ENCODE data around the gene RSAD2. TPM values are rescaled to one million over a fixed set of nuclear protein-coding genes. Genes with fewer than 3 reads are reported as not detected.
A peak's percentile ranks its signal among the peaks of the same experiment; 100 is the strongest.

The RSAD2 gene, protein sequence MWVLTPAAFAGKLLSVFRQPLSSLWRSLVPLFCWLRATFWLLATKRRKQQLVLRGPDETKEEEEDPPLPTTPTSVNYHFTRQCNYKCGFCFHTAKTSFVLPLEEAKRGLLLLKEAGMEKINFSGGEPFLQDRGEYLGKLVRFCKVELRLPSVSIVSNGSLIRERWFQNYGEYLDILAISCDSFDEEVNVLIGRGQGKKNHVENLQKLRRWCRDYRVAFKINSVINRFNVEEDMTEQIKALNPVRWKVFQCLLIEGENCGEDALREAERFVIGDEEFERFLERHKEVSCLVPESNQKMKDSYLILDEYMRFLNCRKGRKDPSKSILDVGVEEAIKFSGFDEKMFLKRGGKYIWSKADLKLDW
- 0.32 TPM for polyA plus RNA-seq (2013, experiment 1 of 2)
- polyA plus RNA-seq (2013, experiment 2 of 2): 0.21 TPM

DNA sequence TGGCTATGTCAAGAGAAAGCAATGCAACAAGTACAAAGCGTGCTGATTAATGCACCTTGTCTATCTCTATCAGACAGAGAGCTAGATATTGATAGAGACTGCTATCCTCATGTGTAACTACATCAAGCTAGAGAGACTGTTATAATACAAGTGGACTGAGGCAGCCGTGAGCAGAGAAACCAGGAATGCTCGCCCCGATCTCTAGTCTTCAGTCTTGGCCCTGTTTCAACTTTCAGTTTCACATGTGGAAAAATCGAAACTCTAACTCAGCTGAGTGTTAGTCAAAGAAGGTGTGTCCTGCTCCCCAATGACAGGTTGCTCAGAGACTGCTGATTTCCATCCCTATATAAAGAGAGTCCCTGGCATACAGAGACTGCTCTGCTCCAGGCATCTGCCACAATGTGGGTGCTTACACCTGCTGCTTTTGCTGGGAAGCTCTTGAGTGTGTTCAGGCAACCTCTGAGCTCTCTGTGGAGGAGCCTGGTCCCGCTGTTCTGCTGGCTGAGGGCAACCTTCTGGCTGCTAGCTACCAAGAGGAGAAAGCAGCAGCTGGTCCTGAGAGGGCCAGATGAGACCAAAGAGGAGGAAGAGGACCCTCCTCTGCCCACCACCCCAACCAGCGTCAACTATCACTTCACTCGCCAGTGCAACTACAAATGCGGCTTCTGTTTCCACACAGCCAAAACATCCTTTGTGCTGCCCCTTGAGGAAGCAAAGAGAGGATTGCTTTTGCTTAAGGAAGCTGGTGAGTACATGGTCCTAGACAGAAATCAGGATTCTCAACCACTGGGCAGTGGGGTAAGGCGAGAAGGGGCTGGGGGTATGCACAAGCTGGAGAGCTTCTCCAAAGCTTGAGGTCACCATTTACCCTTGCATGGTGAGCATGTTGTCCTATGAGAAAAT lies at the start of gene RSAD2:
RSAD2 (plus strand) TSS at position 376 of the 903 bp plus-strand sequence; CDS start at position 400, 24 bp downstream.
- H2BK120ac ChIP-seq (ENCODE audit: low read depth, low read length): no peak within 1 kb of the TSS
- H2AK5ac ChIP-seq (ENCODE audit: low read length, severe bottlenecking): no peak within 1 kb of the TSS
- DNase-seq: peak; percentile 58
- H3K4me2 ChIP-seq (ENCODE audit: low read length, poor library complexity, severe bottlenecking): no peak within 1 kb of the TSS
- H3K9ac ChIP-seq (ENCODE audit: low read length): peak within 1 kb of the TSS; percentile 87
- H3K14ac ChIP-seq (ENCODE audit: low read length in 2 of 2): no peak within 1 kb of the TSS
- H3K27me3 ChIP-seq (ENCODE audit: control insufficient read depth in 1 of 2, insufficient read depth in 1 of 2, low read length in 2 of 2): peaks cover 0 to 9% of the 10 kb centered on the region in 2 experiments
- no peak within 1 kb of the TSS for H3K18ac ChIP-seq (ENCODE audit: low read depth in 1 of 2, low read length in 2 of 2)
- peak within 1 kb of the TSS in 1 of 2 experiments; percentile 80 for H3K4me3 ChIP-seq (ENCODE audit: insufficient read depth in 1 of 2, low read depth in 1 of 2, low read length in 2 of 2)
- no peak within 1 kb of the TSS for H3K23ac ChIP-seq (ENCODE audit: low read length in 2 of 2)
- no peak within 1 kb of the TSS for H2AFZ ChIP-seq (ENCODE audit: low read depth, low read length)
- H4K8ac ChIP-seq (ENCODE audit: low read length): no peak within 1 kb of the TSS
- H3K4me1 ChIP-seq (ENCODE audit: control insufficient read depth, insufficient read depth, low read depth, low read length): no peaks in the 10 kb centered on the region
- H3K9me3 ChIP-seq (ENCODE audit: control insufficient read depth, low read length): no peaks in the 10 kb centered on the region
- no peak within 1 kb of the TSS for H2BK5ac ChIP-seq (ENCODE audit: low read depth, low read length, poor library complexity, severe bottlenecking)
- no peak within 1 kb of the TSS for H2BK12ac ChIP-seq (ENCODE audit: low read length in 2 of 2)
- no peak within 1 kb of the TSS for H4K91ac ChIP-seq (ENCODE audit: low read length)
- no peaks in the 10 kb centered on the region for H3K79me1 ChIP-seq (replicated peaks; ENCODE audit: low read length, poor library complexity, severe bottlenecking)
- WGBS: 86% methylated on average over 8 of the region's 10 CpGs
- no peak within 1 kb of the TSS for H3K4ac ChIP-seq (ENCODE audit: low read depth in 1 of 2, low read length in 2 of 2)
- no peak within 1 kb of the TSS for H3K27ac ChIP-seq (ENCODE audit: low read length, poor library complexity, severe bottlenecking)
- H3K36me3 ChIP-seq (ENCODE audit: control insufficient read depth in 1 of 2, insufficient read depth in 2 of 2, low read depth in 1 of 2, low read length in 2 of 2): no peaks in the 10 kb centered on the region
- H2BK15ac ChIP-seq (ENCODE audit: low read depth, poor library complexity, severe bottlenecking): peak within 1 kb of the TSS; percentile 44

DNA sequence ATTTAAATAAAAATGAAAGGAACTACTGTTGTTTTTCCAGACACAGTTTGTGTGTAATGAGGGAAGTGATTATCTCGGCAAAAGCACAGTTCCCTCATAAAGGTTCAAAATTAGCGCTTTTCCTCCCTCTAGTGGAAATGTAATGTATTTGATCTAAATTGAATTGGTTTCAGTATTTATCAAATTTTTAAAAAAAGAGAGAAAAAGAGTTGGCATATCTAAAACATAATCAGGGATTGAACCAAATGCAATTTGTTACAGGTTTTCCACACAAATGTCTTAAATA lies 49.3 kb upstream of the RSAD2 start:
- Histone ChIP-seq H3K14ac (ENCODE audit: low read length in 2 of 2) (no peak overlapping the region), H3K18ac (ENCODE audit: low read depth in 1 of 2, low read length in 2 of 2) (no peak overlapping the region), H3K4me2 (ENCODE audit: low read length, poor library complexity, severe bottlenecking) (no peak overlapping the region), H4K8ac (ENCODE audit: low read length) (no peak overlapping the region), H3K36me3 (ENCODE audit: control insufficient read depth in 1 of 2, insufficient read depth in 2 of 2, low read depth in 1 of 2, low read length in 2 of 2) (no peaks in the 10 kb centered on the region), H2BK5ac (ENCODE audit: low read depth, low read length, poor library complexity, severe bottlenecking) (no peak overlapping the region), H3K4me1 (ENCODE audit: control insufficient read depth, insufficient read depth, low read depth, low read length) (no peaks in the 10 kb centered on the region), H2BK12ac (ENCODE audit: low read length in 2 of 2) (no peak overlapping the region), H3K79me1 (replicated peaks; ENCODE audit: low read length, poor library complexity, severe bottlenecking) (no peaks in the 10 kb centered on the region), H3K4me3 (ENCODE audit: insufficient read depth in 1 of 2, low read depth in 1 of 2, low read length in 2 of 2) (no peak overlapping the region), H3K27ac (ENCODE audit: low read length, poor library complexity, severe bottlenecking) (no peak overlapping the region), H3K27me3 (ENCODE audit: control insufficient read depth in 1 of 2, insufficient read depth in 1 of 2, low read length in 2 of 2) (no peaks in the 10 kb centered on the region), H2AFZ (ENCODE audit: low read depth, low read length) (no peak overlapping the region), H2BK15ac (ENCODE audit: low read depth, poor library complexity, severe bottlenecking) (no peak overlapping the region), H3K23ac (ENCODE audit: low read length in 2 of 2) (no peak overlapping the region), H2AK5ac (ENCODE audit: low read length, severe bottlenecking) (no peak overlapping the region), H4K91ac (ENCODE audit: low read length) (no peak overlapping the region), H3K9ac (ENCODE audit: low read length) (peak overlapping the region; percentile 74), H2BK120ac (ENCODE audit: low read depth, low read length) (no peak overlapping the region), H3K4ac (ENCODE audit: low read depth in 1 of 2, low read length in 2 of 2) (no peak overlapping the region), H3K9me3 (ENCODE audit: control insufficient read depth, low read length) (peaks cover 23% of the 10 kb centered on the region)
- WGBS: 0% methylated on average over 1 of the region's 2 CpGs
- DNase-seq: peak; percentile 63

DNA sequence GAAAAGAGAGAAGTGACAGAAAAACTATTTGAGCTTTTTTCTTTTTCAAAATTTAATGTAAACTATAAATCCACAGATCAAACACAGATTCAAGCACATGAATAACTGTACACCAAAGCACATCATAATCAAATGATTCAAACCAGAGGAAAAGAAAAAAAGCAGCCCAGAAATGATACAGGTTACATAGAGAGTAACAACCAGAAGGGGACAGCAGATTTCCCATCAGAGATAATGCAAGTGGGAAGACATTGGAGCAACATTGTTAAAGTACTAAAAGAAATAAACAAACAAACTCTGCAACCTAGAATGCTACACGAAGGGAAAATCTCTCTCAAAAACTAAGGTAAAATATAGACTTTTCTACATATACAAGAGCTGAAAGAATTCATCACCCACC lies 46.3 kb upstream of the RSAD2 start:
- H3K27ac ChIP-seq (ENCODE audit: low read length, poor library complexity, severe bottlenecking): no peak overlapping the region
- WGBS: no CpG with 5 or more reads among the region's 1 CpG
- no peaks in the 10 kb centered on the region for H3K27me3 ChIP-seq (ENCODE audit: control insufficient read depth in 1 of 2, insufficient read depth in 1 of 2, low read length in 2 of 2)
- H3K79me1 ChIP-seq (replicated peaks; ENCODE audit: low read length, poor library complexity, severe bottlenecking): no peaks in the 10 kb centered on the region
- H3K18ac ChIP-seq (ENCODE audit: low read depth in 1 of 2, low read length in 2 of 2): no peak overlapping the region
- no peak overlapping the region for H2BK5ac ChIP-seq (ENCODE audit: low read depth, low read length, poor library complexity, severe bottlenecking)
- H2BK12ac ChIP-seq (ENCODE audit: low read length in 2 of 2): no peak overlapping the region
- H2AK5ac ChIP-seq (ENCODE audit: low read length, severe bottlenecking): no peak overlapping the region
- peaks cover 43% of the 10 kb centered on the region for H3K9me3 ChIP-seq (ENCODE audit: control insufficient read depth, low read length)
- no peaks in the 10 kb centered on the region for H3K36me3 ChIP-seq (ENCODE audit: control insufficient read depth in 1 of 2, insufficient read depth in 2 of 2, low read depth in 1 of 2, low read length in 2 of 2)
- no peak overlapping the region for H2BK120ac ChIP-seq (ENCODE audit: low read depth, low read length)
- H3K4ac ChIP-seq (ENCODE audit: low read depth in 1 of 2, low read length in 2 of 2): no peak overlapping the region
- H4K91ac ChIP-seq (ENCODE audit: low read length): no peak overlapping the region
- H4K8ac ChIP-seq (ENCODE audit: low read length): no peak overlapping the region
- no peak overlapping the region for H3K23ac ChIP-seq (ENCODE audit: low read length in 2 of 2)
- H2BK15ac ChIP-seq (ENCODE audit: low read depth, poor library complexity, severe bottlenecking): no peak overlapping the region
- no peak overlapping the region for H3K4me2 ChIP-seq (ENCODE audit: low read length, poor library complexity, severe bottlenecking)
- no peak overlapping the region for H2AFZ ChIP-seq (ENCODE audit: low read depth, low read length)
- no peak for DNase-seq
- no peak overlapping the region for H3K14ac ChIP-seq (ENCODE audit: low read length in 2 of 2)
- H3K9ac ChIP-seq (ENCODE audit: low read length): no peak overlapping the region
- no peaks in the 10 kb centered on the region for H3K4me1 ChIP-seq (ENCODE audit: control insufficient read depth, insufficient read depth, low read depth, low read length)
- H3K4me3 ChIP-seq (ENCODE audit: insufficient read depth in 1 of 2, low read depth in 1 of 2, low read length in 2 of 2): no peak overlapping the region

DNA sequence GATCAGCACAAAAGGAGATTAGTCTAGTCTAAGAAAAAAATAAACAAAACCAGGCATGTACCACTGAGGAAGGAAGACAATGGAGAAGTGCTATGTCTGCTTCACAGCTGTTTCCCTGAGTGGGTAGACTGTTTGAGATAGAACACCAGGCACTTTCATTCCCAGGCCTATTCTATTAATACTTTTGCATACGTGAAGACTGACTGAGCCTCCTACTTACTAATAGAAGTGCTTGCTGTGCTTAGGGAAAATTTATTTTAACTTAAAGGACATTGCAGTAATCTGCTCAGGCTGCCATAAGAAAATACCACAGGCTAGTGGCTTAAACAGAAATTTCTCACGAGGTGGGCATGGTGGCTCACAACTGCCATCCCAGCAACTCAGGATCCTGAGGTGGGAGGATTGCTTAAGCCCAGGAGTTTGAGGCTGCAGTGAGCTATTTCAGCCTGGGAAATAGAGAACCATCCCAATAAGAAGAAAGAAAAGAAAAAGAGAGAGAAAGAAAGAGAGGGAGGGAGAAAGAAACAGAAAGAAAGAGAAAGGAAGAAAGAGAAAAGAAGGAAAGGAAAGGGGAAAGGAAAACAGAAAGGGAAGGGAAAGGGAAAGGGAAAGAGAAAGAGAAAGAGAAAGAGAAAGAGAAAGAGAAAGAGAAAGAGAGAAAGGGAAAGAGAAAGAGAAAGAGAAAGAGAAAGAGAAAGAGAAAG lies 44.8 kb upstream of the RSAD2 start:
- H3K14ac ChIP-seq (ENCODE audit: low read length in 2 of 2): no peak overlapping the region
- H4K91ac ChIP-seq (ENCODE audit: low read length): no peak overlapping the region
- no peak overlapping the region for H2AK5ac ChIP-seq (ENCODE audit: low read length, severe bottlenecking)
- H2BK5ac ChIP-seq (ENCODE audit: low read depth, low read length, poor library complexity, severe bottlenecking): no peak overlapping the region
- H2AFZ ChIP-seq (ENCODE audit: low read depth, low read length): no peak overlapping the region
- no peak overlapping the region for H3K27ac ChIP-seq (ENCODE audit: low read length, poor library complexity, severe bottlenecking)
- 90% methylated on average over 1 of the region's 2 CpGs for WGBS
- no peak overlapping the region for H3K18ac ChIP-seq (ENCODE audit: low read depth in 1 of 2, low read length in 2 of 2)
- no peak overlapping the region for H3K4me3 ChIP-seq (ENCODE audit: insufficient read depth in 1 of 2, low read depth in 1 of 2, low read length in 2 of 2)
- no peaks in the 10 kb centered on the region for H3K27me3 ChIP-seq (ENCODE audit: control insufficient read depth in 1 of 2, insufficient read depth in 1 of 2, low read length in 2 of 2)
- no peaks in the 10 kb centered on the region for H3K4me1 ChIP-seq (ENCODE audit: control insufficient read depth, insufficient read depth, low read depth, low read length)
- no peak for DNase-seq
- H2BK12ac ChIP-seq (ENCODE audit: low read length in 2 of 2): no peak overlapping the region
- no peaks in the 10 kb centered on the region for H3K36me3 ChIP-seq (ENCODE audit: control insufficient read depth in 1 of 2, insufficient read depth in 2 of 2, low read depth in 1 of 2, low read length in 2 of 2)
- no peaks in the 10 kb centered on the region for H3K79me1 ChIP-seq (replicated peaks; ENCODE audit: low read length, poor library complexity, severe bottlenecking)
- H4K8ac ChIP-seq (ENCODE audit: low read length): no peak overlapping the region
- no peak overlapping the region for H3K9ac ChIP-seq (ENCODE audit: low read length)
- H3K9me3 ChIP-seq (ENCODE audit: control insufficient read depth, low read length): peaks cover 43% of the 10 kb centered on the region
- H3K23ac ChIP-seq (ENCODE audit: low read length in 2 of 2): no peak overlapping the region
- no peak overlapping the region for H2BK15ac ChIP-seq (ENCODE audit: low read depth, poor library complexity, severe bottlenecking)
- no peak overlapping the region for H2BK120ac ChIP-seq (ENCODE audit: low read depth, low read length)
- no peak overlapping the region for H3K4ac ChIP-seq (ENCODE audit: low read depth in 1 of 2, low read length in 2 of 2)
- no peak overlapping the region for H3K4me2 ChIP-seq (ENCODE audit: low read length, poor library complexity, severe bottlenecking)

All from mesenchymal stem cell (in vitro differentiated cells and primary cell).